AG09309 (cell line): Measurements from ENCODE around the gene CACNA1E.

Experiments
- DNase-seq: peaks from one replicate; pipeline ENCODE4 v3.0.0-alpha.2; 2010; ENCODE audit warnings: low read depth
- H3K4me3 ChIP-seq: 2 replicates; pipeline ENCODE4 v1.5.1; 2011; ENCODE audit warnings: mild to moderate bottlenecking, low read depth, low read length, moderate library complexity; ENCODE audit not compliant: control insufficient read depth
- TF ChIP-seq, protein P1 (sequence below): IDR thresholded peaks from 2 replicates; pipeline ENCODE4 v1.5.1; 2011; ENCODE audit warnings: mild to moderate bottlenecking, low read depth, low read length, inconsistent platforms; ENCODE audit not compliant: insufficient read depth, control insufficient read depth; ENCODE audit errors: missing control alignments

Gene CACNA1E

DNA sequence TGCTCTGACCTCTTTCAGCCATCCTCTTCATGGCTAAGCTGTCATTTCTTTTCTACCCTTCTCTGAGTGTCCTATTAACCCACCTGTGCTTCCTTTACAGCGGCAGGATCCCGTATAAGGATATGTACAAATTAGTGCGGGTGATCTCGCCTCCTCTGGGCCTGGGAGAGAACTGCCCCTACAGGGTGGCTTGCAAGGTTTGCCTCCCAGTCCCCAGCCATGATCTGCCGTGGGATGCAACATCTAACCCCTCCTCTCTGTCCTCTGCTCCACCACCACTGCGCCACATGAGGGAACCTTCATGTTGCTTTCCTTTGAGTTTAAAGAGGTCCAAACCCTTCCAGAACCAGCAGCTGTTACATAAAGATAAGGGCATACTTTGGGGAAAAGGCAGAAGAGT lies 296.0 kb downstream of the CACNA1E start:
- H3K4me3 ChIP-seq, result no peak overlapping the region
- DNase-seq, result no peak
- TF ChIP-seq, protein P1, sequence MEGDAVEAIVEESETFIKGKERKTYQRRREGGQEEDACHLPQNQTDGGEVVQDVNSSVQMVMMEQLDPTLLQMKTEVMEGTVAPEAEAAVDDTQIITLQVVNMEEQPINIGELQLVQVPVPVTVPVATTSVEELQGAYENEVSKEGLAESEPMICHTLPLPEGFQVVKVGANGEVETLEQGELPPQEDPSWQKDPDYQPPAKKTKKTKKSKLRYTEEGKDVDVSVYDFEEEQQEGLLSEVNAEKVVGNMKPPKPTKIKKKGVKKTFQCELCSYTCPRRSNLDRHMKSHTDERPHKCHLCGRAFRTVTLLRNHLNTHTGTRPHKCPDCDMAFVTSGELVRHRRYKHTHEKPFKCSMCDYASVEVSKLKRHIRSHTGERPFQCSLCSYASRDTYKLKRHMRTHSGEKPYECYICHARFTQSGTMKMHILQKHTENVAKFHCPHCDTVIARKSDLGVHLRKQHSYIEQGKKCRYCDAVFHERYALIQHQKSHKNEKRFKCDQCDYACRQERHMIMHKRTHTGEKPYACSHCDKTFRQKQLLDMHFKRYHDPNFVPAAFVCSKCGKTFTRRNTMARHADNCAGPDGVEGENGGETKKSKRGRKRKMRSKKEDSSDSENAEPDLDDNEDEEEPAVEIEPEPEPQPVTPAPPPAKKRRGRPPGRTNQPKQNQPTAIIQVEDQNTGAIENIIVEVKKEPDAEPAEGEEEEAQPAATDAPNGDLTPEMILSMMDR, result no peak

DNA sequence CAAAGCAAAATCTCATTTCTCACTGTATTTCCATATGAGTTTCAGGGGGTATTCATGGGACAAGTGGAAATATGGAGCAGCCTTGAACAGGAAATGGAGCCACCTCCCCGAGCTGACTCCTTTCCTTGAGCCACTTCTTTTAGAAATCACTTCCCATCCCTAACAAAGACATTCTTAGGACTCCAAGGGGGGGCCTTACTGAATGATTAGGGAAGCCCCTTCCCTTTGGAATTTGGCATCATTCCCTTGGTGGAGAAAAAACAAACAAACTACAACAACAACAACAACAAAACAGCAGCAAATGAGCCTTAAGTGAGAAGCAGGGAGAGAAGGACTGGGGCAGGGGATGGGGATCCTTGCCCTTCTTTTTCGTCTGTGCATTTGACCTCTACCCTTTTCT lies 299.9 kb downstream of the CACNA1E start:
- TF ChIP-seq, protein P1, result no peak
- H3K4me3 ChIP-seq, result no peak overlapping the region
- DNase-seq, result no peak

DNA sequence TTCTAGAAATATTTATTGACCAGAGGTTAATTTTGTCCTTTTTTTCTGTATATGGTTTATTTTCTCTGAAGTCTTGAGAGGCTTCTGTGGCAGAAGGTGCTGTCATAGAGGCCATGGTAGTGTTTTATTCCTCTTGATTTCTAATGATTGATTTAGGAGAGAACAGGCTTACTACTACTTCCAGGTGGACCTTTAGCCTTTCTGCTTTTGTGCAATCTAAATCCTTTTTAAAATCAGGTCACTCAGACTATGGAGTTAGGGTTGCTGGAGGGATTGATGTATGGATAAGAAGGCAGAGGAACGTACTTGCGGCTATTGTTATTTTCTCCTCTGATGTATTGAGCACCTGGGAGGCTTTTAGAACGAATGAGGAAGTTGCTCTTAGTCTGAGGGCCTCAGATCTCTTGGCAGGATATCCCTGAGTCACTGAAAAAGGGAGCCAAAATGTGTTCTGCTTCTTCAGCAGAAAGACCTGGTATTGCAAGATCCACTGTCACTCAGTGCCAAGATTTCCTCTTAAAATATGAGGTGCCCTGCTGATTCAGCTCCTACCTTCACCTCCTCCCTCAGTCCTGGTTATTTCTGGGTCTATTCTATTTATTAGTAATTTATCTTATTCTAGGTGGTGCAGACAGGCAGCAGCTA lies 300.8 kb downstream of the CACNA1E start:
- TF ChIP-seq, protein P1, result no peak
- no peak for DNase-seq
- no peak overlapping the region for H3K4me3 ChIP-seq

DNA sequence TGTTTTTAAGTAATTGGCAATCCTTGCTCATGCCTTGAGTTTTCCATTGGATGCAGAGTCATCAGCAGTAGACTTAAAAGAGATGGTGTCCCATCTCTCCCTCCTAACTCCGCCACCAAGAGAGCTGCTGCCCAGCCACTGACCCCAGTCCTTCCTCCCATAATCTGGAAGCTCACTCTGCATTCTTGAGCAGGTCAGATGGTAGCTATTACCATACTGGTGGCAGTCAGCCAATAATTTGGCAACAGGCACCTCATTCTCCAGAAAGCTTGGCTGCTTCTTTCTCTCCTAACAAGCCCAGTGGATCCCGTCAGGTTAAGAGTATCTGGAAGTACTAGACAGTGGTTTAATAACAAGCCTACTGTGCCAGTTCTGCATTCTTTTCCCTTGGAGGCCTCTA lies 306.1 kb downstream of the CACNA1E start:
- H3K4me3 ChIP-seq, result no peak overlapping the region
- TF ChIP-seq, protein P1, result no peak
- DNase-seq, result no peak

DNA sequence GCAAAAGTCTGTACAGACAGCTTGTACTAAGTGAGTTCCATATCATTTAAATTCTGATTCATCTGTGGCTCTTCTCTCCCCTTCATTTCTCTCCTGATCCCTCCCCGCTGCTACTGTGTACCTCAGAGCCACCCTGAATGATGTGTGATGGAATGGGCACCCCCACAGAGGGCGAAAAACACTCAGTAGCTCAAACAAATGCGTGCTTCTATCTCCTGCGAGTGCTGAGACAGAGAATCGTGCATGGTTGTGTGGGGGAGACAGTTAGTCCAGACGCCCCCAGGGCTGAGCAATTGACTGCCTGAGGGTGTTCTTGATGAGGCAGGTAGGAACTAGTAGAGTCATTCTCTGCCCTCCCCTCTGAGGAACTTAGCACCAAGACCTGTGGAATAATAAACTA lies 308.4 kb downstream of the CACNA1E start:
- H3K4me3 ChIP-seq, result no peak overlapping the region
- TF ChIP-seq, protein P1, result no peak
- DNase-seq, result no peak

DNA sequence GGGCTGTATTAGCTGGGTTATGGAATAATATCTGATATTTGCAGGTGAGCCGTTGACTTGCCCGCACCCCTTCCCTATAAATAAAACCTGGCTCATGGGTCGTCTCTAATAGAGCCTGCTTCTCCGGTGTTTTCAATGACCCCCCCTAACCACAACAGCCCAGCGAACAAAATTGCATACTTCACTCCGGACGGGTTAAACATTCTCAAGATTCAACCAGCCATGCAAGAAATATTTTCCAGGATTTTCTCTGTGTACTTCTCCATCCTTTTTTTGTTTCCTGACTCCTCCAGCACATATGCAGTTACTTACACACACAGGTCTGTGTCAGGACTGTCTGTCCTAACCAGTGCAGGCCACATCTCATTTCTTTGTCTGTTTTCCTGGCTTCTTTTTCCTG lies 310.5 kb downstream of the CACNA1E start:
- TF ChIP-seq, protein P1, result no peak
- H3K4me3 ChIP-seq, result no peak overlapping the region
- no peak for DNase-seq
